GM21447 (cell line): ENCODE measurements around the gene LBR.
"Not testable (repeated sequence)": the region's sequence is repeated elsewhere in the genome, so short reads cannot be mapped to it uniquely, and the experiment has no call there.

ENCODE experiments used
- ATAC-seq: cut with Tn5 transposase; IDR thresholded peaks from one replicate; pipeline ENCODE4 v1.9.1; 2021; ENCODE audit not compliant: unreplicated experiment

Gene LBR

GRCh38 chr1:225386860-225387259 lies 41.0 kb downstream of the LBR start:
- ATAC-seq = not testable (repeated sequence)

GRCh38 chr1:225380691-225381090 lies 47.1 kb downstream of the LBR start:
- no peak for ATAC-seq

GRCh38 chr1:225378880-225379279 lies 49.0 kb downstream of the LBR start:
- no peak for ATAC-seq

- no peak for ATAC-seq
These were observed 52.8 kb downstream of the LBR start for GRCh38 chr1:225374996-225375395.

GRCh38 chr1:225373155-225373554 lies 54.7 kb downstream of the LBR start:
- ATAC-seq = no peak

- no peak for ATAC-seq
These were observed 56.4 kb downstream of the LBR start for GRCh38 chr1:225371366-225372010.

GRCh38 chr1:225368036-225368552 lies 59.7 kb downstream of the LBR start:
- no peak for ATAC-seq

- ATAC-seq = no peak
These were observed 61.3 kb downstream of the LBR start for GRCh38 chr1:225366552-225366951.

- ATAC-seq = no peak
These were observed 61.8 kb downstream of the LBR start for GRCh38 chr1:225366018-225366417.

- no peak for ATAC-seq
These were observed 63.4 kb downstream of the LBR start for GRCh38 chr1:225364439-225364838.

GRCh38 chr1:225362805-225363204 lies 65.0 kb downstream of the LBR start:
- no peak for ATAC-seq

GRCh38 chr1:225361176-225361575 lies 66.7 kb downstream of the LBR start:
- ATAC-seq = no peak

- ATAC-seq = no peak
These were observed 67.7 kb downstream of the LBR start for GRCh38 chr1:225360119-225360518.

GRCh38 chr1:225355863-225356262 lies 72.0 kb downstream of the LBR start:
- no peak for ATAC-seq

- no peak for ATAC-seq
These were observed 72.9 kb downstream of the LBR start for GRCh38 chr1:225354906-225355305.
